H7 (cell line): Measurements from ENCODE around the gene INAVA. TPM values are rescaled to one million over a fixed set of nuclear protein-coding genes. Genes with fewer than 3 reads are reported as not detected.

Experiments
- DNase-seq: peaks from one replicate; pipeline ENCODE4 v3.0.0; 2012
- H3K27me3 ChIP-seq: 2 replicates; pipeline ENCODE4 v1.6.0; 2011; ENCODE audit warnings: mild to moderate bottlenecking, low read length; ENCODE audit not compliant: control insufficient read depth, insufficient read depth
- H3K36me3 ChIP-seq: replicated peaks from 2 replicates; pipeline ENCODE4 v1.5.1; 2011; ENCODE audit warnings: low read length; ENCODE audit not compliant: control insufficient read depth, insufficient read depth
- H3K4me3 ChIP-seq: 2 replicates; pipeline ENCODE4 v1.5.1; 2011; ENCODE audit warnings: low read depth, mild to moderate bottlenecking, control low read depth, low read length, moderate library complexity; ENCODE audit not compliant: insufficient read depth
- total RNA-seq: library from RNA; depleted of rRNA; stranded (reverse); fragments of >200 nt; shearing (Covaris generic); gene quantifications from 2 replicates; pipeline ENCODE4 v1.2.3, GENCODE V29; 2014; rRNA removed

The INAVA gene, protein sequence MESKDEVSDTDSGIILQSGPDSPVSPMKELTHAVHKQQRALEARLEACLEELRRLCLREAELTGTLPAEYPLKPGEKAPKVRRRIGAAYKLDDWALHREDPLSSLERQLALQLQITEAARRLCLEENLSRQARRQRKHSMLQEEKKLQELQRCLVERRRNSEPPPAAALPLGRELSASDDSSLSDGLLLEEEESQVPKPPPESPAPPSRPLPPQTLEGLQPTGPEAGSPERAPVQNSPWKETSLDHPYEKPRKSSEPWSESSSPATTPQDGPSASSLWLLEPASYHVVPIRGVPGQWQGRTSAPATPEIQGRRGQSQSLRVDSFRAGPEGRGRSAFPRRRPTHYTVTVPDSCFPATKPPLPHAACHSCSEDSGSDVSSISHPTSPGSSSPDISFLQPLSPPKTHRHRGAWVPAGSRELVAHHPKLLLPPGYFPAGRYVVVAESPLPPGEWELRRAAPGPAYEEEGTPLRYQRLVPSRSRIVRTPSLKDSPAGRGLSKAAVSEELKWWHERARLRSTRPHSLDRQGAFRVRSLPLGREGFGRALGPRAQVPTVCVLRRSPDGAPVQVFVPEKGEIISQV
- total RNA-seq, result 44.5 and 53.8 TPM in 2 replicates

DNA sequence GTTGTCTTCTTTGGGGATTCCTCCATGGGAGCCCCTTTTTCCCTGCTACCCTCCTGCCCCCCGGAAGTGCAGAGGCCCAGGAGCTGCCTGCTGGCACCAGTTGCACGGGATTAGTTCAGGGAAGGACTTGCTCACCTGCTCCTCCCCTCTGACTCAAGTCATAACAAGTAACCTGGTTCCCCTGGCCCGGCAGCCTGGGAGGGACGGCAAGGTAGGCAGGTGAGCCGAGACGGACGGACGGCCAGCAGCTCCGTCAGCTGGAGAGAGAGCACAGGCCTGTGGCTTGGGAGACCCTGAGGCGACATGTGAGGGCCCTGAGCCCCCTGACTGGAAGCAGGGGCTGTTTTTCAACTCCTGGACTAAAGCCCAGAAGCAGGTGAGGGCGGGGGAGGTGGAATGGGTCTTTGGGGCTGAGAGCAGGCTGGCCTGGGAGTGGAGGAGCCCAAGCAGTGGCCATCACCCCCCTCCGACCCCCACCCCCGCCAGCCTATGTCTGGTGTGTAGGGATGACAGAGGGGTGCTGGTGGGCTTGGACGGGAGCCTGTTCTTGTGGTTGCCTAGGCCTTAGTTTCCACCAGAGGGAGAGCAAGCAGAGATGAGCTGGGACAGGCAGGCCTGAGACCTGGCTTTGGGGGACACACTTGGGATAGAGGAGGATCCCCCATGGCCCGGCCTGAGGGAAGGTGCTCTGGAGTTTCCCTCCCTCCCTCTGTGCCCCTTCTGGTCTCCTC lies at the start of gene INAVA:
Gene INAVA (plus strand): TSS at position 189 of the 731 bp plus-strand sequence. CDS start 3,501 bp downstream, outside the sequence.
- Histone ChIP-seq H3K36me3 (peaks cover 8% of the 10 kb centered on the region), H3K4me3 (no peak within 1 kb of the TSS), H3K27me3 (no peaks in the 10 kb centered on the region)
- DNase-seq, result no peak

DNA sequence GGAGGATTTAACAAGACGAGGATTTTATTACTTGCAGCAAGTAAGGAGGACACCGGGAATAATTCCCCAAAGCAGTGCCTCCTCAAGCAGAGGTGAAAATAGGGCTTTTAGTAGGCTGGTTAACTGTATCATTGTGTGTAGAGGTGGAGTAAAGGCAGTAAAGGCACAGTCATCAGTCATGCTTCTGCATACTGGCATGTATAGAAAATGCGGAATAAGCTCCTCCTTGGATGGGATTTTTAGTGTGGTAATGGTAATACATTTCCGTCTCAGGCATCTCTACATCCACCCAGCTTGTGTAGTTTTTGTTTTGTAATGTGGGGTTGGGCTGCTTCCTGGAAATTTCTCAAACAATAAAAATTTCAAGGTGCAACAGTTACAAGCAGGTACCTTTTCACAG lies 49.3 kb upstream of the INAVA start:
- Histone ChIP-seq H3K4me3 (no peak overlapping the region), H3K27me3 (no peaks in the 10 kb centered on the region), H3K36me3 (peaks cover 7% of the 10 kb centered on the region)
- no peak for DNase-seq

DNA sequence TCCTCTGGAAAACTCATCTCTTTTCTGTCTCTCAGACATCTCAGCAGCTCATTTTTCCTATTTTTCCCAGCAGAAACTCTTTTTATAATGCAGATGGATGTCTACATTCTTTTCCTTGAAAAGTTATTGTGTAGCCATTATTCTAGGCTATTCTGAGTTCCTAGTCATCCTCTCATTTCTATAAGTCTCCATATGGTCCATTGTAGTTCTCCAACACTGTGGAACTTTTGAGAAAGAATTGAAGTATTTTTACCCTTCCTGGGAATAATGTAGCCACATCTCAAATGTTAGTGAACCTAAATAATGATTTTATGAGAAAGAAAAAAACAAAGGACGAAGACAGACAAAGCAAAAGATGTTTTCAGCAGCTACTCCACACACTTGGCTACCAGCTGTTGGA lies 48.3 kb upstream of the INAVA start:
- no peaks in the 10 kb centered on the region for H3K27me3 ChIP-seq
- peaks cover 7% of the 10 kb centered on the region for H3K36me3 ChIP-seq
- DNase-seq, result no peak
- no peak overlapping the region for H3K4me3 ChIP-seq

DNA sequence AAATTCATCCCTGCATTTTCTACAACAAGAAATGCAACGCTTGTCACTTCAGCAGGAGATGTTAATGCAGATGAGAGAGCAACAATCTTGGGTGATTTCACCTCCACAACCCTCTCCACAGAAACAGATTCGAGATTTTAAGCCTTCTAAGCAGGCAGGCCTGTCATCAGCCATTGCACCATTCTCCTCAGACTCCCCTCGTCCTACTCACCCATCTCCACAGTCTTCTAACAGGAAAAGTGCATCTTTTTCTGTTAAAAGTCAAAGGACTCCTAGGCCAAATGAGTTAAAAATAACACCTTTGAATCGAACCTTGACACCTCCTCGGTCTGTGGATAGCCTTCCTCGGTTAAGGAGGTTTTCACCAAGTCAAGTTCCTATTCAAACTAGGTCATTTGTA lies 45.3 kb upstream of the INAVA start:
- DNase-seq, result no peak
- no peaks in the 10 kb centered on the region for H3K27me3 ChIP-seq
- peaks cover 7% of the 10 kb centered on the region for H3K36me3 ChIP-seq
- H3K4me3 ChIP-seq, result no peak overlapping the region

DNA sequence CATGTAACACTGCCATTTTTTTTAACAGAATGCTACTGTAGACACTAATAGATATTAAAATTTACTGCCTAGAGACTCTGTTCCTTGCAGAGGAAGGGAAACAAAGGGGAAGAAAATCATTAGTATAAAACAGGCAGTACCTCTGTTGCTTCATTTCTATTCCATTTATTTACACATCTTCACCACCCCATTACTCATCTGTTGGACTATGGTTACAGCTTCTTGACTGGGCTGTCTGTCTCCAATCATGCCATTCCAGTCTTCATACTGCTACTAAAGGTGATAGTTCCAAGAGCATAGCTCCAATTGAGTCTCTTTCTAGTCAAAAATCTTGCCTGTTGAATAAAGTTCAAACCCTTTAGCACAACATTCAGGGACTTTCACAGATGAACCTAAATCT lies 44.1 kb upstream of the INAVA start:
- no peak for DNase-seq
- H3K4me3 ChIP-seq, result no peak overlapping the region
- H3K27me3 ChIP-seq, result no peaks in the 10 kb centered on the region
- H3K36me3 ChIP-seq, result peaks cover 7% of the 10 kb centered on the region

DNA sequence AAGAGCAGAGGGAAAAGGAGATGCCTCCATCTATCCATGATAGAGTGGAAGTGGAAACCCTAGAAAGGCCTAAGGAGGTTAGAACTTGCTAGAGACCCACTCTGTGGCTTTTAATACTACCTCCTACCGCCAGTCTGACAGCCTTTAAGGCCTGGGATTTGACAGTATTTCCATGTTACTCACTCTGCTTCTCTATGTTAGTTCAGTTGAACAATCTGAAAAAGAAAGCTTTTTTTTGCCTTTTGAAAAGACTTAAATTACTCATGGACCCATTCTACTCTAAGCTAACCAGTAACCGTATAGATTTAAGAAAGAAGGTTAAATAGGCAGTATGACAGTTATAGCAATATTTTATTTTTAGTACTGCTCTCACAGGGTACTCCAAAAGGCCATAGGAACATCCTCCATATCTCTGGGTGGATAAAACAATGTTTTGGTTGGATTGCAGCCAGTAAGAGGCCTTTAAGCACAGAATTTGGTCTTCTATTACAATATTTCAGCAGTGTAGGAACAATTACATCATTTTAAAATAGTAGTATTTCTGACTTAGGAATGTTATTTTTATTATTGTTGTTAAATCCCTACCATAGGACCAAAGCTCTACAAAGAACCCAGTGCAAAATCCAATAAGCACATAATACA lies 37.9 kb upstream of the INAVA start:
- peaks cover 4% of the 10 kb centered on the region for H3K36me3 ChIP-seq
- no peaks in the 10 kb centered on the region for H3K27me3 ChIP-seq
- no peak for DNase-seq
- no peak overlapping the region for H3K4me3 ChIP-seq

DNA sequence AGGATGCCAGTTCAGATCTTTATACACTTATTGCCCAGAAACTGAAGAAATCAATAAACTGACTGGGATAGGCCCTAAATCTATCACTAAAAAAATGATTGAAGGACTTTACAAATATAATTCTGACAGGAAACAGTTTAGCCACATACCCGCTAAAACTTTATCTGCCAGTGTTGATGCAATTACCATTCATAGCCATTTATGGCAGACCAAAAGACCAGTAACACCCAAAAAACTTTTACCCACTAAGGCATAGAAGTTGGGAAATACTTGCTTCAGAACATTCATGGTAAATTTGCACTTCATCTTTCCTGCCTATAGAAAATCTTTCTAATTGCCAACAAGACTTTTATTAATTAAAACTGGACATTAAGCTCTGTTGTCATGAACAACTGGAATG lies 36.9 kb upstream of the INAVA start:
- H3K36me3 ChIP-seq, result peaks cover 4% of the 10 kb centered on the region
- no peak overlapping the region for H3K4me3 ChIP-seq
- no peak for DNase-seq
- H3K27me3 ChIP-seq, result no peaks in the 10 kb centered on the region

DNA sequence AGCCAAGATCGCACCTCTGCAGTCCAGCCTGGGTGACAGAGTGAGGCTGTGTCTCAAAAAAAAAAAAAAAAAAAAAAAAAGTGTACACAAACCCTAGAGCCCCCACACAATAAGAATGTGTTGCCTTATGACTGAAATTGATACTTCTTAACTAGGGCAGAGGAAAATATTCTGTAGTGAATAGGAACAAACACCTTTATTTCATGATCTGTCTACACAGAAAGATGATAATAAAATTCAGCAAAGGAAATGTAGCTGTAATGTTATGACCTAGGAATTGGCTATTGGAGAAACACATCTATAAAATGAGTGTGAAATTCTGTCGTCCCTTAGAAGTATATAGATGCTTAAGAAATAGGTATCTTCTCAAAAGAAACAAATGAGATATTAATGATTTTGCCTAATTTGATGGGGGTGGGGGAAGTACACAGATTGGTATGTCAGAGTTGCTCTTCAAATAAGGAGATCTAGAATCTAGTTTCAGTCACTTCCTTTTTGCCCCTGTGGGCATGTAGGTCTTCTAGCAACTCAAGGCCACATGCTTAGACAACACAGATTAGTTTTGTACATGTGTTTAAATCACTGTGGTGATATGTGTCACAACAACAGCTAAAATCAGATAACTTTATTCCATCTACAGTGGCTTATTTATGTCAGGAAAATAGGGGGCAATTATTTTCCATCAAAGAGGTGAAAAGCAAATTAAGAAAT lies 32.6 kb upstream of the INAVA start:
- no peak overlapping the region for H3K4me3 ChIP-seq
- DNase-seq, result no peak
- no peaks in the 10 kb centered on the region for H3K27me3 ChIP-seq
- H3K36me3 ChIP-seq, result peaks cover 2% of the 10 kb centered on the region; the same call in 1 of the 2 replicates

DNA sequence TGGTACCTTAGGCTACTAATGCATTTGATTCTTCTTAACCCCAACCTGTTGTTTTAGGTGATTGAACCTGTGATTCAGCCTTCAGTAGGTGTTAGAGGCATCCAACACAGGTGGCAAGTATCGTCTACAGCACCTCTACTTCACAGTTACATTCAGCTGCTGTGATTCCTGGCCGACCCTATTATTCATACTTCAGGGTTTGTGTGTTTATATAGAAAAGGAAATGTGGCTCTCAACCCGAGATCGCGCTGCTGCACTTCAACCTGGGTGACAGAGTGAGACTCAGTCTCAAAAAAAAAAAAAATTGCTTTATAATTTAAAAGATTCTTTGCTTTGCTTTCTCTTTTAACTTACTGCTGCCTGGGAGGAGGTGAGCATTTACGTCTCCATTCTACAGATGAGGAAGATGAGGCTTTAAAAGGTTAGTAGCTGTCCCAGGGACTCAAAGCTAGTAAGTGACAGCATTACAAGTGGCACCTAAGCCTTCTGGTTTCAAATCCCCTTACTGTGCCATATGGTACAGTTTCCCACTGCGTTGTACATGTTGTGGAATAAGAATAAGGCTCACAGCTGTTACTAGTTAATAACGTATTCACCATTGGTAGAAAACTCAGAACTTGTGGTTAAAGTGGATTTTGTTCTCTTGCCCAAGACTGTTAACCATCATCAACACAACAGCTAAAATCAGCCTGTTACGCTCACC lies 31.8 kb upstream of the INAVA start:
- Histone ChIP-seq H3K36me3 (peaks cover 2% of the 10 kb centered on the region; the same call in 1 of the 2 replicates), H3K4me3 (no peak overlapping the region), H3K27me3 (no peaks in the 10 kb centered on the region)
- DNase-seq, result no peak

DNA sequence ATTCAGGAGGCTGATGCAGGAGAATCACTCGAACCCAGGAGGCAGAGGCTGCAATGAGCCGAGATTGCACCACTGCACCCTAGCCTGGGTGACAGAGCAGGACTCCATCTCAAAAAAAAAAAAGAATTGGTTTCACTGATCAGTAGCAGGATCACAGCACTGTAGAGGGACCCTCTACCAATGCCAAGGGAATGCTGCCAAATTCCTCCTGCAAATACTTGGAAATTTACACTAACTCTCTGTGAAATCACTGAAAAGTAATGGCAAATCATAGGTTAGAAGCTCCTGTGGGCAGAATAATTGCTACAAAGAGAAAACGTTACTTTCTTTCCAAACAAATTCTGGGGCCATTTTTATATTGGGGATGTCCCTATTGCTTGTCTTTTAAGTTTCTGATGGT lies 28.6 kb upstream of the INAVA start:
- H3K36me3 ChIP-seq, result no peaks in the 10 kb centered on the region
- H3K4me3 ChIP-seq, result no peak overlapping the region
- no peaks in the 10 kb centered on the region for H3K27me3 ChIP-seq
- no peak for DNase-seq

DNA sequence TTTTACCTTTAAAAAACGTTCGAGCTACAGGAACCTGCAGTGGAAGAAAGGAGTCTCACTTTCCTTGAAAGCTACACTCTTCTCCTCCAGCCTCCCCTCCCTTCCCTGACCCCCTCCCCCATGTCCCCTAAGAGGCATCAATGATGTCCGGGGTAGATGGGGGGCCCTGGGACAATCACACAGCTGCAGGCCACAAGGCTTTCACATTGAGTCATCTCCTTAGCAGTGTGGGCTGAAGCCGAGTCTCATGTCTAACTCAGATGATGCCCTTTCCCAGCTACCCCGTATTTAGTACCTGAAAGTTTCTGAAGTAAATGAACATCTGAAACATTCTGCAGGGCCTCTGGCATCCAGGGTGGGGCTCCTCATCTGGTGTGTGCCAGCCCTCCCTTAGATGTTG lies 28.2 kb upstream of the INAVA start:
- no peaks in the 10 kb centered on the region for H3K27me3 ChIP-seq
- peak; percentile 37 for DNase-seq
- no peaks in the 10 kb centered on the region for H3K36me3 ChIP-seq
- no peak overlapping the region for H3K4me3 ChIP-seq

DNA sequence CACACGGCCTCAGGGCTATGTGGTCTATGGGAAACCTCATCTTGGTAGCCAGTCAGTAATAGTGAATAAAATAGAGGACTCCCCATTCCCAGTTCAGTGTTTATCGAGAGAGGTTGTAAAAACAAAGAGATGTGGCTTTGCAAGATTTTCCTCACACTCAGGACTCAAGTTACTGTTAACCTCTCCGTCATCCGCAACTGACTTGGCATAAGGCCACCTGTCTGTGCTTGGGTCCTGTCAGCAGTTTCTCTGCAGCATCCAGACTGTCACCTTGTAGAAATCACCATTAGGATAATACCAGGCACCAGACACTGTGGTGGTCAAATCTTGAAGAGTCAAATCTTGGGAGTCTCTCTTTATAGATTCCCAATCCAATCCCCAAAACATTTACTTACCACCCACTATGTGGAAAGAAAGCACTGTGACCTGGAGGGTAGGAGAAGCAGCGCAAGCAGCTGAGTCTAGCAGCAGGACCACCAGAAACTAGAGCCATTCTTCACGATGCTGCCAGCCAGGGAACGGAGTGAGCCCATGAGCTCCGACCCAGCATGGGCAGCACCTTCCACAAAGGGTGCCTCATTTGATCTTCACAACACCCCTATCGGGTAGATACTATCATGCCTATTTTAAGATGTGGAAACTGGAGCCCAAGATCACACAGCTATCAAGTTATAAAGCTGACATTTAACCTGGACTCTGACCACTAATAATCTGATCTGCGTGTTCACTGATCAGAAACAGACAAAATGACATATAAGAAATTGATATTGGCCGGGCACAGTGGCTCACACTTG lies 27.5 kb upstream of the INAVA start:
- DNase-seq, result no peak
- Histone ChIP-seq H3K4me3 (no peak overlapping the region), H3K27me3 (no peaks in the 10 kb centered on the region), H3K36me3 (no peaks in the 10 kb centered on the region)

DNA sequence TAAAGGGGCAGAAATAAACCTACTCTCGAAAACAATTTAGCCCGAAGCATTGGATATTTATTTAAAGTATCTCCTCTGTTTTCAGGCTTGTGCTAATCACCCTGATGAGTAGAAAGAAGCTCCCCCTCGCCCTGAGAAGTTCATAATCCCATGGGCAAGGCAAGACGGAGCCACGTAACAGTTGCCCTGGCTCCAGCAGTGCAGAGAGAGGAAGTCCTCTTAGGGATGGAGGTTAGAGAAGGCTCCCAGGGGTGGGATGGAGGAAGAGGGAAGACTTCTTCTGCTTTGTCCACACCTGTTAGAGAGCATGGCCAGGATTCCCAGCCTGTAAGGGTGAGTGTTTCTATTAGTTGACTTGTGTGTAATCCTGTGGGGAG lies 25.3 kb upstream of the INAVA start:
- Histone ChIP-seq H3K4me3 (no peak overlapping the region), H3K36me3 (no peaks in the 10 kb centered on the region), H3K27me3 (no peaks in the 10 kb centered on the region)
- no peak for DNase-seq
